Kidney epithelial cell (primary cell): ENCODE data around the gene LCN15. TPM values are rescaled to one million over a fixed set of nuclear protein-coding genes. Genes with fewer than 3 reads are reported as not detected.
"Not testable (repeated sequence)": the region's sequence is repeated elsewhere in the genome, so short reads cannot be mapped to it uniquely, and the experiment has no call there.

Source experiments
- DNase-seq: peaks from one replicate; pipeline ENCODE4 v3.0.0-alpha.2; 2010; ENCODE audit warnings: low read depth
- H3K27me3 ChIP-seq: 2 replicates; pipeline ENCODE4 v1.6.0; 2011; ENCODE audit warnings: low read length; ENCODE audit not compliant: control insufficient read depth, insufficient read depth
- H3K36me3 ChIP-seq: 2 replicates; pipeline ENCODE4 v1.5.1; 2011; ENCODE audit warnings: low read length; ENCODE audit not compliant: control insufficient read depth, insufficient read depth
- H3K4me3 ChIP-seq: 2 replicates; pipeline ENCODE4 v1.5.1; 2011; ENCODE audit warnings: low read depth, mild to moderate bottlenecking, control low read depth, low read length
- CTCF ChIP-seq: IDR thresholded peaks from 2 replicates; pipeline ENCODE4 v1.5.1; 2011; ENCODE audit warnings: mild to moderate bottlenecking, moderate library complexity, low read length, control low read depth, inconsistent platforms; ENCODE audit not compliant: insufficient read depth, poor library complexity, severe bottlenecking
- total RNA-seq: library from RNA; depleted of rRNA; stranded (reverse); fragments of >200 nt; gene quantifications from 2 replicates; pipeline ENCODE4 v1.2.3, GENCODE V29; 2015

LCN15 gene
- total RNA-seq, 1 donor from 2014 or later = not detected

DNA sequence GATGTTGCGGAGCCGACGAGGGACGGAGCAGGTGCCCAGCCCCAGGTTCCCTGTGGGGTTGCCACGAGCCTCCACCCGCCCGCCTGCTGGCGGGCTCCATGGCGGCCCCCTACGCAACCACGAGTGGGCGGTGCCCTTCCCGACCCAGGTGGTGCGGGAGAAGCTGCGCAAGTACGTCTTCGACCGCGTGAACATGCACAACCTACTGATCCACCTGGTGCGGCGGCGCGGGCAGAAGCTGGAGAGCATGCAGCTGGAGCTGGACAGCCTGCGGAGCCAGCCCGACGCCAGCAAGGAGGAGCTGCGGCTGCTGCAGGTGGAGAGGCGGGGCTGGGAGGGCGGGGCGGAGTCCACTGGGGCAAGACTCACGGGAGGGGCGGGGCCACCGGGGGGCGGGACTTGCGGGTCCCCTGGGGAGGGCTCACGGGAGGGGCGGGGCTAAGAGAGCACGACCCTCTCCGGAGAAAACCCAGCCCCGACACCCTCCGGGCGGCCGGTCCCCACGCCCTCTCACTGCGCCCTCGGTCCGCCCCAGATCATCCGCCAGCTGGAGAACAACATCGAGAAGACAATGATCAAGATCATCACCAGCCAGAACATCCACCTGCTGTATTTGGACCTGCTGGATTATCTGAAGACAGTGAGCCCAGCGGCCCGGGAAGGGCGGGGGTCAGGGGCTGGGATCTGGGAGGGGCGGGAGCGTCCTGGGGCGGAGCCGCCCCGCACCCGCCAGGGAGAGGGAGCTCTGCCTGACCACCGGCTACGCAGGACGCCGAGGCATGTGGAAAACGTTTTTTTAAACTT lies 35.7 kb upstream of the LCN15 start:
- TF ChIP-seq CTCF = no peak
- no peaks in the 10 kb centered on the region for H3K36me3 ChIP-seq
- H3K4me3 ChIP-seq = peak overlapping the region; percentile 47
- H3K27me3 ChIP-seq = peaks cover 38% of the 10 kb centered on the region
- peak; percentile 49 for DNase-seq

GRCh38 chr9:136799079-136799853 lies 34.9 kb upstream of the LCN15 start:
- no peak for DNase-seq
- Histone ChIP-seq H3K36me3 (no peaks in the 10 kb centered on the region), H3K4me3 (peak overlapping the region; percentile 47), H3K27me3 (peaks cover 38% of the 10 kb centered on the region)
- TF ChIP-seq CTCF = no peak

DNA sequence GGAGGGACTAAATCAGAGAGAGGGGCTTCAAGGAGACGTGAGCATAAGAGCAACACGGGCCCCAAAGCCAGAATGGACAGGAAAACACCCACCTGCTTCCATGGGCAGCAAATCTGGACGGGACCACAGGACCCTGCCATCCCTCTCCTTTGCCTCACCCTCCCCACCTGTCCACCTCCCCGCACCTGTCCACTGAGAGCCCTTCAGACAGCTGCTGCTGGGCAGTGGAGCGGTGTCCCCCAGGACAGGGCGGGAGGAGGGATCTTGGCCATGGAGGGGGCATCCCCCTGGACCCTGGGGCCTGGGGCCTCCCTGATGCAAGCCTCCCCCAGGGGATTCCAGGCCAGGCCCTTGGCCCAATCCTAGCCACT lies 34.4 kb upstream of the LCN15 start:
- H3K36me3 ChIP-seq = no peaks in the 10 kb centered on the region
- TF ChIP-seq CTCF = no peak
- peaks cover 38% of the 10 kb centered on the region for H3K27me3 ChIP-seq
- DNase-seq = no peak
- H3K4me3 ChIP-seq = no peak overlapping the region

GRCh38 chr9:136796775-136797347 lies 32.5 kb upstream of the LCN15 start:
- DNase-seq, H3K4me3 ChIP-seq, H3K36me3 ChIP-seq: not testable (repeated sequence)
- peaks cover 33% of the 10 kb centered on the region for H3K27me3 ChIP-seq

- no peak for DNase-seq
- TF ChIP-seq CTCF = no peak
- H3K36me3 ChIP-seq = no peaks in the 10 kb centered on the region
- no peak within 1 kb of the TSS for H3K4me3 ChIP-seq
- H3K27me3 ChIP-seq = peaks cover 33% of the 10 kb centered on the region
Measured at GRCh38 chr9:136796238-136796774, 32.0 kb upstream of the LCN15 start, which contains the start of gene CCDC183. Gene CCDC183, plus strand, starts transcription at chr9:136796338. Its CDS starts 60 bp downstream, at chr9:136796398.

GRCh38 chr9:136795000-136795348 lies 30.7 kb upstream of the LCN15 start:
- TF ChIP-seq CTCF = no peak
- Histone ChIP-seq H3K36me3 (no peaks in the 10 kb centered on the region), H3K27me3 (peaks cover 33% of the 10 kb centered on the region), H3K4me3 (no peak overlapping the region)
- DNase-seq = no peak
